Measurements from ENCODE around the gene SRP14. TPM values are rescaled to one million over a fixed set of nuclear protein-coding genes. Genes with fewer than 3 reads are reported as not detected.

Gene SRP14
- 100 to 1,000 TPM; 102 to 117 TPM for total RNA-seq

GRCh38 chr15:40038638-40039543 lies at the start of gene SRP14:
Gene SRP14 (minus strand): TSS chr15:40039181. CDS start chr15:40039116, 65 bp downstream.
- peak within 1 kb of the TSS; percentile 99 for H3K27ac Mint-ChIP-seq
- DNase-seq, result peak; percentile 93 to 94
- no peaks in the 10 kb centered on the region for H3K27me3 Mint-ChIP-seq (ENCODE audit: low read depth)
- ATAC-seq (replicated peaks in 1 of 2), result peak; percentile 95 to 97
- H3K4me3 Mint-ChIP-seq, result peak within 1 kb of the TSS; percentile 98
- H3K4me1 Mint-ChIP-seq (ENCODE audit: low read depth), result peaks cover 58% of the 10 kb centered on the region
- H3K9me3 Mint-ChIP-seq, result no peaks in the 10 kb centered on the region
- H3K36me3 Mint-ChIP-seq (ENCODE audit: insufficient read depth in 2 of 2), result peaks cover 10 to 29% of the 10 kb centered on the region in 2 donors

- no peak for DNase-seq
- Mint-ChIP-seq H3K27ac (no peak overlapping the region), H3K27me3 (ENCODE audit: low read depth) (peaks cover 8% of the 10 kb centered on the region), H3K36me3 (ENCODE audit: insufficient read depth in 2 of 2) (peaks cover 0 to 2% of the 10 kb centered on the region in 2 donors), H3K9me3 (no peaks in the 10 kb centered on the region), H3K4me1 (ENCODE audit: low read depth) (peaks cover 30% of the 10 kb centered on the region), H3K4me3 (no peak overlapping the region)
- no peak for ATAC-seq (replicated peaks in 1 of 2)
Measured at GRCh38 chr15:40087991-40088928, 49.3 kb upstream of the SRP14 start.

- Mint-ChIP-seq H3K4me3 (no peak overlapping the region), H3K27ac (no peak overlapping the region), H3K36me3 (ENCODE audit: insufficient read depth in 2 of 2) (peaks cover 0 to 2% of the 10 kb centered on the region in 2 donors), H3K9me3 (no peaks in the 10 kb centered on the region), H3K4me1 (ENCODE audit: low read depth) (peaks cover 31% of the 10 kb centered on the region), H3K27me3 (ENCODE audit: low read depth) (peaks cover 17% of the 10 kb centered on the region)
- ATAC-seq (replicated peaks in 1 of 2), result no peak
- no peak for DNase-seq
Measured at GRCh38 chr15:40087068-40087810, 48.3 kb upstream of the SRP14 start.

- ATAC-seq (replicated peaks in 1 of 2), result peak; percentile 41 to 62
- Mint-ChIP-seq H3K27ac (no peak overlapping the region), H3K4me1 (ENCODE audit: low read depth) (peaks cover 50% of the 10 kb centered on the region), H3K36me3 (ENCODE audit: insufficient read depth in 2 of 2) (no peaks in the 10 kb centered on the region), H3K27me3 (ENCODE audit: low read depth) (peaks cover 35% of the 10 kb centered on the region), H3K4me3 (no peak overlapping the region), H3K9me3 (no peaks in the 10 kb centered on the region)
- no peak for DNase-seq
Measured at GRCh38 chr15:40085266-40085665, 46.3 kb upstream of the SRP14 start.

GRCh38 chr15:40084650-40085049 lies 45.7 kb upstream of the SRP14 start:
- Mint-ChIP-seq H3K9me3 (no peaks in the 10 kb centered on the region), H3K4me1 (ENCODE audit: low read depth) (peaks cover 55% of the 10 kb centered on the region), H3K36me3 (ENCODE audit: insufficient read depth in 2 of 2) (no peaks in the 10 kb centered on the region), H3K4me3 (no peak overlapping the region), H3K27me3 (ENCODE audit: low read depth) (peaks cover 37% of the 10 kb centered on the region), H3K27ac (no peak overlapping the region)
- no peak for ATAC-seq (replicated peaks in 1 of 2)
- no peak for DNase-seq

- Mint-ChIP-seq H3K27me3 (ENCODE audit: low read depth) (peaks cover 37% of the 10 kb centered on the region), H3K36me3 (ENCODE audit: insufficient read depth in 2 of 2) (no peaks in the 10 kb centered on the region), H3K4me1 (ENCODE audit: low read depth) (peaks cover 55% of the 10 kb centered on the region), H3K27ac (no peak overlapping the region), H3K9me3 (no peaks in the 10 kb centered on the region), H3K4me3 (peak overlapping the region in 1 of 2 donors; percentile 70)
- DNase-seq (no peak), ATAC-seq (replicated peaks in 1 of 2) (peak; percentile 21 to 44)
Measured at GRCh38 chr15:40082195-40082883, 43.4 kb upstream of the SRP14 start.

- ATAC-seq (replicated peaks in 1 of 2) (peak; percentile 46 to 53), DNase-seq (no peak)
- Mint-ChIP-seq H3K4me1 (ENCODE audit: low read depth) (peaks cover 55% of the 10 kb centered on the region), H3K27me3 (ENCODE audit: low read depth) (peaks cover 37% of the 10 kb centered on the region), H3K27ac (no peak overlapping the region), H3K9me3 (no peaks in the 10 kb centered on the region), H3K4me3 (peak overlapping the region; percentile 70 to 77), H3K36me3 (ENCODE audit: insufficient read depth in 2 of 2) (no peaks in the 10 kb centered on the region)
Measured at GRCh38 chr15:40081691-40082194, 42.8 kb upstream of the SRP14 start.

GRCh38 chr15:40080847-40081246 lies 41.9 kb upstream of the SRP14 start:
- no peak for ATAC-seq (replicated peaks in 1 of 2)
- Mint-ChIP-seq H3K4me3 (peak overlapping the region; percentile 42 to 62), H3K4me1 (ENCODE audit: low read depth) (peaks cover 53% of the 10 kb centered on the region), H3K27ac (no peak overlapping the region), H3K27me3 (ENCODE audit: low read depth) (peaks cover 37% of the 10 kb centered on the region), H3K36me3 (ENCODE audit: insufficient read depth in 2 of 2) (no peaks in the 10 kb centered on the region), H3K9me3 (no peaks in the 10 kb centered on the region)
- DNase-seq, result no peak

- no peaks in the 10 kb centered on the region for H3K36me3 Mint-ChIP-seq (ENCODE audit: insufficient read depth in 2 of 2)
- no peak overlapping the region for H3K27ac Mint-ChIP-seq
- ATAC-seq (replicated peaks in 1 of 2) (no peak), DNase-seq (no peak)
- H3K9me3 Mint-ChIP-seq, result no peaks in the 10 kb centered on the region
- H3K4me1 Mint-ChIP-seq (ENCODE audit: low read depth), result peaks cover 46% of the 10 kb centered on the region
- no peak overlapping the region for H3K4me3 Mint-ChIP-seq
- peaks cover 37% of the 10 kb centered on the region for H3K27me3 Mint-ChIP-seq (ENCODE audit: low read depth)
Measured at GRCh38 chr15:40080104-40080503, 41.1 kb upstream of the SRP14 start.

- ATAC-seq (replicated peaks in 1 of 2) (no peak), DNase-seq (no peak)
- Mint-ChIP-seq H3K4me1 (ENCODE audit: low read depth) (peaks cover 41% of the 10 kb centered on the region), H3K36me3 (ENCODE audit: insufficient read depth in 2 of 2) (no peaks in the 10 kb centered on the region), H3K27ac (no peak overlapping the region), H3K27me3 (ENCODE audit: low read depth) (peaks cover 37% of the 10 kb centered on the region), H3K4me3 (no peak overlapping the region), H3K9me3 (no peaks in the 10 kb centered on the region)
Measured at GRCh38 chr15:40079456-40079855, 40.5 kb upstream of the SRP14 start.

GRCh38 chr15:40075298-40076044 lies 36.5 kb upstream of the SRP14 start:
- no peaks in the 10 kb centered on the region for H3K9me3 Mint-ChIP-seq
- ATAC-seq (replicated peaks in 1 of 2) (no peak), DNase-seq (no peak)
- H3K27me3 Mint-ChIP-seq (ENCODE audit: low read depth), result peaks cover 4% of the 10 kb centered on the region
- peaks cover 20% of the 10 kb centered on the region for H3K4me1 Mint-ChIP-seq (ENCODE audit: low read depth)
- no peak overlapping the region for H3K4me3 Mint-ChIP-seq
- peaks cover 0 to 2% of the 10 kb centered on the region in 2 donors for H3K36me3 Mint-ChIP-seq (ENCODE audit: insufficient read depth in 2 of 2)
- H3K27ac Mint-ChIP-seq, result no peak overlapping the region
